Measurements from ENCODE around the gene CCR5AS.

The CCR5AS gene

GRCh38 chr3:46374755-46375154 lies 32.1 kb downstream of the CCR5AS start:
- no peaks in the 10 kb centered on the region for H3K36me3 ChIP-seq (ENCODE audit: insufficient read depth)
- H2AFZ ChIP-seq (ENCODE audit: low read depth) = no peak overlapping the region
- no peaks in the 10 kb centered on the region for H4K20me1 ChIP-seq (ENCODE audit: insufficient read depth)
- H3K4me2 ChIP-seq = no peak overlapping the region
- H3K27me3 ChIP-seq (ENCODE audit: insufficient read depth, low read depth) = no peaks in the 10 kb centered on the region
- no peak overlapping the region for H3K4me3 ChIP-seq (IDR thresholded peaks at IDR 0.05; ENCODE audit: insufficient read depth, low read depth, low read length)
- TF ChIP-seq CTCF (conservative IDR thresholded peaks at IDR 0.05; ENCODE audit: low read depth, low read length) = no peak
- peaks cover 15% of the 10 kb centered on the region for H3K4me1 ChIP-seq (ENCODE audit: low read depth, poor library complexity, severe bottlenecking)
- no peaks in the 10 kb centered on the region for H3K79me2 ChIP-seq (ENCODE audit: insufficient read depth, low read depth)
- no peak overlapping the region for H3K27ac ChIP-seq
- no peak overlapping the region for H3K9ac ChIP-seq

GRCh38 chr3:46372492-46373359 lies 34.1 kb downstream of the CCR5AS start:
- no peaks in the 10 kb centered on the region for H3K79me2 ChIP-seq (ENCODE audit: insufficient read depth, low read depth)
- H4K20me1 ChIP-seq (ENCODE audit: insufficient read depth) = no peaks in the 10 kb centered on the region
- TF ChIP-seq CTCF (conservative IDR thresholded peaks at IDR 0.05; ENCODE audit: low read depth, low read length) = peak; percentile 58
- no peaks in the 10 kb centered on the region for H3K27me3 ChIP-seq (ENCODE audit: insufficient read depth, low read depth)
- peaks cover 26% of the 10 kb centered on the region for H3K4me1 ChIP-seq (ENCODE audit: low read depth, poor library complexity, severe bottlenecking)
- H2AFZ ChIP-seq (ENCODE audit: low read depth) = no peak overlapping the region
- no peak overlapping the region for H3K4me2 ChIP-seq
- H3K9ac ChIP-seq = no peak overlapping the region
- H3K36me3 ChIP-seq (ENCODE audit: insufficient read depth) = no peaks in the 10 kb centered on the region
- H3K4me3 ChIP-seq (IDR thresholded peaks at IDR 0.05; ENCODE audit: insufficient read depth, low read depth, low read length) = no peak overlapping the region
- no peak overlapping the region for H3K27ac ChIP-seq

DNA sequence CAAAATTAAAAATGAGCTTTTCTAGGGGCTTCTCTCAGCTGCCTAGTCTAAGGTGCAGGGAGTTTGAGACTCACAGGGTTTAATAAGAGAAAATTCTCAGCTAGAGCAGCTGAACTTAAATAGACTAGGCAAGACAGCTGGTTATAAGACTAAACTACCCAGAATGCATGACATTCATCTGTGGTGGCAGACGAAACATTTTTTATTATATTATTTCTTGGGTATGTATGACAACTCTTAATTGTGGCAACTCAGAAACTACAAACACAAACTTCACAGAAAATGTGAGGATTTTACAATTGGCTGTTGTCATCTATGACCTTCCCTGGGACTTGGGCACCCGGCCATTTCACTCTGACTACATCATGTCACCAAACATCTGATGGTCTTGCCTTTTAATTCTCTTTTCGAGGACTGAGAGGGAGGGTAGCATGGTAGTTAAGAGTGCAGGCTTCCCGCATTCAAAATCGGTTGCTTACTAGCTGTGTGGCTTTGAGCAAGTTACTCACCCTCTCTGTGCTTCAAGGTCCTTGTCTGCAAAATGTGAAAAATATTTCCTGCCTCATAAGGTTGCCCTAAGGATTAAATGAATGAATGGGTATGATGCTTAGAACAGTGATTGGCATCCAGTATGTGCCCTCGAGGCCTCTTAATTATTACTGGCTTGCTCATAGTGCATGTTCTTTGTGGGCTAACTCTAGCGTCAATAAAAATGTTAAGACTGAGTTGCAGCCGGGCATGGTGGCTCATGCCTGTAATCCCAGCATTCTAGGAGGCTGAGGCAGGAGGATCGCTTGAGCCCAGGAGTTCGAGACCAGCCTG lies 35.1 kb downstream of the CCR5AS start:
- Histone ChIP-seq H3K4me2 (no peak overlapping the region; the same call in 1 of the 2 replicates), H2AFZ (ENCODE audit: low read depth) (no peak overlapping the region), H3K9ac (no peak overlapping the region), H3K4me3 (IDR thresholded peaks at IDR 0.05; ENCODE audit: insufficient read depth, low read depth, low read length) (no peak overlapping the region), H4K20me1 (ENCODE audit: insufficient read depth) (no peaks in the 10 kb centered on the region), H3K27me3 (ENCODE audit: insufficient read depth, low read depth) (no peaks in the 10 kb centered on the region), H3K27ac (no peak overlapping the region), H3K36me3 (ENCODE audit: insufficient read depth) (no peaks in the 10 kb centered on the region), H3K4me1 (ENCODE audit: low read depth, poor library complexity, severe bottlenecking) (peaks cover 27% of the 10 kb centered on the region), H3K79me2 (ENCODE audit: insufficient read depth, low read depth) (no peaks in the 10 kb centered on the region)
- TF ChIP-seq CTCF (conservative IDR thresholded peaks at IDR 0.05; ENCODE audit: low read depth, low read length) = no peak

DNA sequence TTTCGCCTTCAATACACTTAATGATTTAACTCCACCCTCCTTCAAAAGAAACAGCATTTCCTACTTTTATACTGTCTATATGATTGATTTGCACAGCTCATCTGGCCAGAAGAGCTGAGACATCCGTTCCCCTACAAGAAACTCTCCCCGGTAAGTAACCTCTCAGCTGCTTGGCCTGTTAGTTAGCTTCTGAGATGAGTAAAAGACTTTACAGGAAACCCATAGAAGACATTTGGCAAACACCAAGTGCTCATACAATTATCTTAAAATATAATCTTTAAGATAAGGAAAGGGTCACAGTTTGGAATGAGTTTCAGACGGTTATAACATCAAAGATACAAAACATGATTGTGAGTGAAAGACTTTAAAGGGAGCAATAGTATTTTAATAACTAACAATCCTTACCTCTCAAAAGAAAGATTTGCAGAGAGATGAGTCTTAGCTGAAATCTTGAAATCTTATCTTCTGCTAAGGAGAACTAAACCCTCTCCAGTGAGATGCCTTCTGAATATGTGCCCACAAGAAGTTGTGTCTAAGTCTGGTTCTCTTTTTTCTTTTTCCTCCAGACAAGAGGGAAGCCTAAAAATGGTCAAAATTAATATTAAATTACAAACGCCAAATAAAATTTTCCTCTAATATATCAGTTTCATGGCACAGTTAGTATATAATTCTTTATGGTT lies 35.9 kb downstream of the CCR5AS start, which contains the start of gene CCR5:
Gene CCR5, plus strand, starts transcription at position 108 of the 680 bp plus-strand sequence. CDS start 1,957 bp downstream, outside the sequence.
- Histone ChIP-seq H3K27ac (no peak within 1 kb of the TSS), H3K9ac (no peak within 1 kb of the TSS), H4K20me1 (ENCODE audit: insufficient read depth) (no peaks in the 10 kb centered on the region), H3K4me1 (ENCODE audit: low read depth, poor library complexity, severe bottlenecking) (peaks cover 27% of the 10 kb centered on the region), H3K27me3 (ENCODE audit: insufficient read depth, low read depth) (no peaks in the 10 kb centered on the region), H2AFZ (ENCODE audit: low read depth) (no peak within 1 kb of the TSS), H3K4me3 (IDR thresholded peaks at IDR 0.05; ENCODE audit: insufficient read depth, low read depth, low read length) (no peak within 1 kb of the TSS), H3K79me2 (ENCODE audit: insufficient read depth, low read depth) (no peaks in the 10 kb centered on the region), H3K36me3 (ENCODE audit: insufficient read depth) (no peaks in the 10 kb centered on the region), H3K4me2 (no peak within 1 kb of the TSS)
- no peak for TF ChIP-seq CTCF (conservative IDR thresholded peaks at IDR 0.05; ENCODE audit: low read depth, low read length)
